H1 (cell line): ENCODE results near the gene EZH2. TPM values are rescaled to one million over a fixed set of nuclear protein-coding genes. Genes with fewer than 3 reads are reported as not detected.

Source experiments
- CHD7 ChIP-seq: fragments of 300-600 bp; sonication (generic); IDR thresholded peaks from 2 replicates; pipeline ENCODE4 v1.7.1; 2012; ENCODE audit warnings: low read length, moderate library complexity, mild to moderate bottlenecking, inconsistent platforms; ENCODE audit not compliant: insufficient replicate concordance
- E2F6 ChIP-seq: IDR thresholded peaks from 2 replicates; pipeline ENCODE4 v1.6.1; 2012; ENCODE audit warnings: inconsistent platforms
- EGR1 ChIP-seq: IDR thresholded peaks from 2 replicates; pipeline ENCODE4 v1.6.1; 2011; ENCODE audit warnings: low read depth, low read length, borderline replicate concordance
- JUN ChIP-seq: IDR thresholded peaks from 2 replicates; pipeline ENCODE4 v1.6.1; 2011; ENCODE audit warnings: low read depth, mild to moderate bottlenecking, improper control_type of control experiment, low read length
- NRF1 ChIP-seq: IDR thresholded peaks from 2 replicates; pipeline ENCODE4 v1.6.1; 2011; ENCODE audit warnings: mild to moderate bottlenecking, low read depth, low read length, improper control_type of control experiment
- POU5F1 ChIP-seq: IDR thresholded peaks from 2 replicates; pipeline ENCODE4 v1.6.1; 2011; ENCODE audit warnings: low read depth, mild to moderate bottlenecking, low read length, moderate library complexity
- RNF2 ChIP-seq: fragments of 200-900, 300-1000 bp; sonication (generic); IDR thresholded peaks from 2 replicates; pipeline ENCODE4 v1.7.1; 2016; ENCODE audit warnings: borderline replicate concordance, low read depth, mild to moderate bottlenecking, antibody characterized with exemption, low read length; ENCODE audit not compliant: poor library complexity, severe bottlenecking; ENCODE audit errors: missing control alignments
- SIN3A ChIP-seq, 2 experiments: IDR thresholded peaks in 1 of 2; conservative IDR thresholded peaks in 1 of 2; 2 replicates each; pipeline ENCODE4 v1.6.1; 2011 to 2012; ENCODE audit warnings: low read length in 2 of 2, improper control_type of control experiment in 1 of 2, low read depth in 1 of 2, mild to moderate bottlenecking in 1 of 2
- SP2 ChIP-seq: IDR thresholded peaks from 2 replicates; pipeline ENCODE4 v1.6.1; 2012; ENCODE audit warnings: mild to moderate bottlenecking, low read length, inconsistent platforms
- SRF ChIP-seq: IDR thresholded peaks from 2 replicates; pipeline ENCODE4 v1.6.1; 2011; ENCODE audit warnings: mild to moderate bottlenecking, low read depth, low read length, moderate library complexity
- SUZ12 ChIP-seq: fragments of 200-600 bp; sonication (generic); IDR thresholded peaks from 2 replicates; pipeline ENCODE4 v1.6.1; 2012; ENCODE audit warnings: mild to moderate bottlenecking, inconsistent platforms, low read length, moderate library complexity, mixed read lengths
- polyA plus RNA-seq, 7 experiments: library from polyadenylated mRNA; depleted of rRNA in 3 of 7; stranded (reverse) in 5 of 7; unstranded in 2 of 7; fragments of >200 nt in 5 of 7; fragments of 200-250 nt in 2 of 7; gene quantifications; 1 replicate in 5 of 7; 2 replicates in 1 of 7; 4 replicates in 1 of 7; pipeline versions ENCODE4 v1.2.1 to v1.2.3, GENCODE V29; 2011 to 2013; ENCODE audit warnings: missing spikeins in 2 of 7, mixed read lengths in 2 of 7
- total RNA-seq: library from RNA; stranded (reverse); fragmentation: NEBNext Ultra II Directional; extraction: Animal tissue kit (Norgen Biotek cat#: 25700); gene quantifications from 2 replicates; pipeline ENCODE4 v1.2.1, GENCODE V29; 2021

Gene EZH2
- total and polyA plus RNA-seq, 2 of the 8 experiments (the other 6 are each of a cell fraction or from before 2014, with no cell fraction given) = 28.9 to 49.0 TPM

GRCh38 chr7:148763622-148764021, 120.5 kb downstream of the EZH2 start (continued):
- TF ChIP-seq CHD7 (no peak), EGR1 (no peak), RNF2 (no peak), SRF (no peak), POU5F1 (no peak), SP2 (no peak), NRF1 (no peak), E2F6 (no peak), SUZ12 (no peak), SIN3A (conservative IDR thresholded peaks at IDR 0.05 in 1 of 2, IDR thresholded peaks at IDR 0.05 in 1 of 2; ENCODE audit: low read depth in 1 of 2, low read length in 2 of 2) (no peak), JUN (no peak)
